Mesothelial cell of epicardium (in vitro differentiated cells): ENCODE measurements around the gene LYPD6. TPM values are rescaled to one million over a fixed set of nuclear protein-coding genes. Genes with fewer than 3 reads are reported as not detected.
A peak's percentile ranks its signal among the peaks of the same experiment; 100 is the strongest.

ENCODE experiments used
- DNase-seq, 2 experiments: peaks; one replicate each; pipeline ENCODE4 v3.0.0; 2021; ENCODE audit warnings: low spot score in 2 of 2; ENCODE audit not compliant: unreplicated experiment in 2 of 2
- H3K27ac Mint-ChIP-seq: 2 replicates; pipeline ENCODE4 v1.8.0; 2021; ENCODE audit warnings: mixed read lengths
- H3K27me3 Mint-ChIP-seq: 2 replicates; pipeline ENCODE4 v1.8.0; 2021; ENCODE audit warnings: low read depth, mixed read lengths
- H3K36me3 Mint-ChIP-seq: 2 replicates; pipeline ENCODE4 v1.8.0; 2021; ENCODE audit warnings: mixed read lengths
- H3K4me1 Mint-ChIP-seq: 2 replicates; pipeline ENCODE4 v1.8.0; 2021; ENCODE audit warnings: mixed read lengths
- H3K4me3 Mint-ChIP-seq: 2 replicates; pipeline ENCODE4 v1.8.0; 2021; ENCODE audit warnings: mild to moderate bottlenecking, moderate library complexity, mixed read lengths
- H3K9me3 Mint-ChIP-seq: 2 replicates; pipeline ENCODE4 v1.8.0; 2021; ENCODE audit warnings: mixed read lengths
- total RNA-seq: library from RNA; stranded (reverse); gene quantifications from 3 replicates; pipeline ENCODE4 v1.2.1, GENCODE V29; 2021
- TF ChIP-seq, protein P1 (sequence below): fragments of 200-600 bp; sonication (generic); IDR thresholded peaks from one replicate; pipeline ENCODE4 v1.5.0; 2021; ENCODE audit warnings: antibody characterized with exemption; ENCODE audit not compliant: unreplicated experiment

The LYPD6 gene
- total RNA-seq, 1 donor from 2014 or later: 16.2 TPM

DNA sequence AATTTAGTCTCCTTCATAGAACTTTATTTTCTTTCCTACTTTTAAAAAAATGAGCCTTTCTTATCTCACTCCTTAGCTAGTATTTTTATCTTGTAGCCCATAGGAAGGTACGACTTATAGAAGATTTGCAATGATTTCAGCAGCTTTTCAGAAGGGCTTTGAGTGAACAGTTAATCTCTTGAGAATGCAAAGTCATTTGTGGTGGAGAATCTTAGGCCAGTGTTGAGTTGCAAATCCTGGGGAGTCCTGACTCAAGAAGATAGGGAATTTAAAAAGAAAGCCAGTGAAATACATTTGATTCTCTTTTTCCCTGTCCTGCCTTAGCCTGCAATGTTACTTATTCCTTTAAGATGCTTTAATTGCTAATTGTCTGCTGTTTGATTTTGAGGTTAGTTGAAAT lies 33.6 kb downstream of the LYPD6 start:
- Mint-ChIP-seq H3K4me1 (peaks cover 37% of the 10 kb centered on the region), H3K27ac (peak overlapping the region; percentile 47), H3K27me3 (peaks cover 6% of the 10 kb centered on the region), H3K4me3 (no peak overlapping the region), H3K36me3 (peaks cover 29% of the 10 kb centered on the region), H3K9me3 (peaks cover 28% of the 10 kb centered on the region)
- TF ChIP-seq, protein P1, sequence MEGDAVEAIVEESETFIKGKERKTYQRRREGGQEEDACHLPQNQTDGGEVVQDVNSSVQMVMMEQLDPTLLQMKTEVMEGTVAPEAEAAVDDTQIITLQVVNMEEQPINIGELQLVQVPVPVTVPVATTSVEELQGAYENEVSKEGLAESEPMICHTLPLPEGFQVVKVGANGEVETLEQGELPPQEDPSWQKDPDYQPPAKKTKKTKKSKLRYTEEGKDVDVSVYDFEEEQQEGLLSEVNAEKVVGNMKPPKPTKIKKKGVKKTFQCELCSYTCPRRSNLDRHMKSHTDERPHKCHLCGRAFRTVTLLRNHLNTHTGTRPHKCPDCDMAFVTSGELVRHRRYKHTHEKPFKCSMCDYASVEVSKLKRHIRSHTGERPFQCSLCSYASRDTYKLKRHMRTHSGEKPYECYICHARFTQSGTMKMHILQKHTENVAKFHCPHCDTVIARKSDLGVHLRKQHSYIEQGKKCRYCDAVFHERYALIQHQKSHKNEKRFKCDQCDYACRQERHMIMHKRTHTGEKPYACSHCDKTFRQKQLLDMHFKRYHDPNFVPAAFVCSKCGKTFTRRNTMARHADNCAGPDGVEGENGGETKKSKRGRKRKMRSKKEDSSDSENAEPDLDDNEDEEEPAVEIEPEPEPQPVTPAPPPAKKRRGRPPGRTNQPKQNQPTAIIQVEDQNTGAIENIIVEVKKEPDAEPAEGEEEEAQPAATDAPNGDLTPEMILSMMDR: no peak
- no peak for DNase-seq

DNA sequence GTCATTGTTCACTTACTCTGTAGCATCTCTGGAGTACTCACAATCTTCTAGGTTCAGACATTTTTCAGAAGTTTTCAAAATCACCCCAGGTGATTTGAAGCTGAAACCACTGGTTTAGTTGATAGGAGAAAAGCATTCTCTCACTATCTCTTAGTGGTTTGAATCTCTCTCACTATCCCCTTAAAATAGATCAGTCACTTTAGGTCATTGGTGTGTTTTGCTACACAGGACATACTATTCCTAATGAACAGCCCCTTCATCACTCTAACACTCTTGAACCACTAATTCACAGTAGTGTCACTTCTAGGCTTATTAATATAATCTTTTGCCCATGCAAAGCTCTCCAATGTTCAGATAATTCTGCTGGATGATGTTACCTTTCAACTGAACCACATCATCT lies 34.5 kb downstream of the LYPD6 start:
- Mint-ChIP-seq H3K4me3 (no peak overlapping the region), H3K27me3 (peaks cover 12% of the 10 kb centered on the region), H3K9me3 (peaks cover 35% of the 10 kb centered on the region), H3K27ac (peak overlapping the region; percentile 67), H3K36me3 (peaks cover 36% of the 10 kb centered on the region), H3K4me1 (peaks cover 37% of the 10 kb centered on the region)
- TF ChIP-seq, protein P1: no peak
- DNase-seq: no peak

DNA sequence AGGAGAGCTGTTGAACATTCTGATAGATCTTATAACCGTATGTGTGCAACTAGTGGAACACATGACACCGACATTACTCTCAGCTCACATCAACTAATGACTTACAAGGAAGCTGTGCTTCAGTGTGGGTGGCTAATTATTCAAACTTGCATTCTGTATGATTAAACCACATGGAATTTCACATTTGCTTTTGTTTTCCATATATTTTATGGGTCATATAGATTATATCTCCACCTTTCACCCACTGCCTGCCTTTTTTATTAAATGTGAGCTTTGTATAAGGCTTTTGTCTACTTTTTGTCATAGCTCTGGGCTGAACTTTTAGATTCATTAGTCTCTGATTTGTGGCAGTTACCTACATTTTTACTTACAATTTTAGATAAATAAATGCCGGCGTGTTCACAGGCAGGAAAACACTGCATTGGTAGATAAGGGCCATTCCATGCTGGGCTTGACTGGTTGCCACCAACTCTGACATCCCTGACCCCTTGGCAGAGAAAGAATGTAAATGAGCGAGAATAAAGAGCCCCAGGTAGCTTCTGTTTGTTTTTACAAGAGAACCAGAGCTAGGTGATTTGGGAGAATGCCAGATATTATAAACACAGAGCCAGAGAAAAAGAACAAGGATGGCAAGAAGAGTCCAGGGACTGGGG lies 35.7 kb downstream of the LYPD6 start:
- Mint-ChIP-seq H3K9me3 (peaks cover 29% of the 10 kb centered on the region), H3K4me1 (peaks cover 37% of the 10 kb centered on the region), H3K27me3 (peaks cover 12% of the 10 kb centered on the region), H3K4me3 (no peak overlapping the region), H3K27ac (peak overlapping the region; percentile 92), H3K36me3 (peaks cover 35% of the 10 kb centered on the region)
- DNase-seq: no peak
- TF ChIP-seq, protein P1: no peak

DNA sequence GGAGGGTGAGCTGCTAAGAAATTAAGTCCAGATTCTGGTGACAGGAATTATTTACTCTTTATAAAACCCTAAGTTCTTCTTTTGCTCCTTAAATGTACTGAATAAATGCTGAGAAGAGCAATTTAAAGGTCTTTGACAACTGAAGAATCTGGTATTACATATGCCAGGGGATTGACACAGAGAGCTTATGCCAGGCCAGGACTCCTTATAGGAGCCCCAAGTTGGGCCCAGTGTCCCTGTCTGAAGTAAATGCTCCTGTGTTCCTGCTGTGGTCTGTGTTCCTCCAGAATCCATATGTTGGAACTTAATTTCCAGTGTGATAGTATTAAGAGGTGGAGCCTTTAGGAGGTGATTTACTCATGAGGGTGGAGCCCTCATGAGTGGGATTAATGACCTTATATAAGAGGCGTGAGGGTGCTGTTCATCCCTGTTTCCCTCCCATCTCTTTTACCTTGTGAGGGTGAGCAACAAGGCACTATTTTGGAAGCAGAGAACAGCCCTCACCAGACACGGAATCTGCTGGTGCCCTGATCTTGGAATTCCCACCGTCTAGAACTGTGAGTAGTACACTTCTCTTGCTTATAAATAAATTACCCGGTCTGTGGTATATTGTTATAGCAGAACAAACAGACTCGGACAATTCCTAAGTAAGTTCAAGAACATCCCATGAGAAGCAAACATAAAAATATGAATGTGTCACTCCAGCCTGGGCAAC lies 39.8 kb downstream of the LYPD6 start:
- TF ChIP-seq, protein P1: no peak
- DNase-seq: no peak
- Mint-ChIP-seq H3K27ac (no peak overlapping the region), H3K9me3 (peaks cover 23% of the 10 kb centered on the region), H3K36me3 (peaks cover 28% of the 10 kb centered on the region), H3K4me1 (peaks cover 23% of the 10 kb centered on the region), H3K27me3 (peaks cover 26% of the 10 kb centered on the region), H3K4me3 (no peak overlapping the region)

DNA sequence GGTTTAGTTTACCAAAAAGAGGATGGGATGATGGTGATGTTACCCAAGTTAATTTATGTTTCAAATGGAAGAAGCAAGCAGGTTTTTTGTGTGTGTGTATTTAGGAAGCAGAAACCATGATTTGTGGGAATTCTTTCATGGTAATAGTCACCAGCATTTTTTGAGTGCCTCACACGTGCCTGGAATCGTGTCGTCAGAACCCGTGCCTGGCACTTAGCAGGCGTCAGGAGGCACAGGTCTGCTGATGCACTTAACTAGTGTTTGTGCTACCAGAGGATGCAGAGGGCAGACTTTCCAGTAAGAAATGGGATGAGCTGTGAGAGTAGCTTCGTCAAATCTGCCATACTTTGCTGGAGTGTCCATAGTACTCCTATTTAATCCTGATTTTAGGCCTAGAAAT lies 41.1 kb downstream of the LYPD6 start:
- Mint-ChIP-seq H3K27me3 (peaks cover 26% of the 10 kb centered on the region), H3K9me3 (peaks cover 23% of the 10 kb centered on the region), H3K4me3 (no peak overlapping the region), H3K36me3 (peaks cover 28% of the 10 kb centered on the region), H3K4me1 (peaks cover 19% of the 10 kb centered on the region), H3K27ac (no peak overlapping the region)
- DNase-seq: no peak
- TF ChIP-seq, protein P1: no peak
